Caco-2 (cell line): Measurements from ENCODE around the gene BLOC1S2. TPM values are rescaled to one million over a fixed set of nuclear protein-coding genes. Genes with fewer than 3 reads are reported as not detected.

Experiments
- BruUV-seq: library from RNA; stranded (reverse); fragments of 400-500 nt; replicated peaks from 2 replicates; lab custom pipeline; 2021; lab: Mats Ljungman, UMichigan
- CTCF ChIA-PET: fragments of 300-600 bp; sonication (Branson Sonifier 250); formaldehyde crosslinking; loops from one replicate; lab custom pipeline; 2022; ENCODE audit warnings: antibody characterized with exemption; lab: Charles Lee
- POLR2A ChIA-PET: fragments of 300-600 bp; sonication (Branson Sonifier 250); formaldehyde crosslinking; loops from one replicate; lab custom pipeline; 2022; ENCODE audit warnings: antibody characterized with exemption; lab: Charles Lee
- DNase-seq, 2 experiments: peaks; one replicate each; pipeline versions ENCODE4 v3.0.0 to v3.0.0-alpha.2; 2020 to 2022
- H3K27me3 ChIP-seq: replicated peaks from 2 replicates; pipeline ENCODE4 v1.6.0; 2011; ENCODE audit warnings: low read length; ENCODE audit not compliant: control insufficient read depth, insufficient read depth
- H3K36me3 ChIP-seq: 2 replicates; pipeline ENCODE4 v1.5.1; 2011; ENCODE audit warnings: low read length; ENCODE audit not compliant: control insufficient read depth, insufficient read depth
- H3K4me1 ChIP-seq: fragments of 250-450 bp; sonication (Bioruptor Pico); 2 replicates; pipeline ENCODE4 v1.5.1; 2020; ENCODE audit warnings: mild to moderate bottlenecking
- H3K4me3 ChIP-seq: 2 replicates; pipeline ENCODE4 v1.5.1; 2011; ENCODE audit warnings: low read depth, mild to moderate bottlenecking, control low read depth, low read length
- H3K9me3 ChIP-seq: fragments of 250-450 bp; sonication (Bioruptor Pico); 2 replicates; pipeline ENCODE4 v1.5.1; 2020; ENCODE audit warnings: mild to moderate bottlenecking, moderate library complexity
- H3K27ac Mint-ChIP-seq: one replicate; pipeline ENCODE4 v1.8.0; 2022; ENCODE audit warnings: mixed read lengths; ENCODE audit not compliant: unreplicated experiment
- H3K27me3 Mint-ChIP-seq: one replicate; pipeline ENCODE4 v1.8.0; 2022; ENCODE audit warnings: mixed read lengths; ENCODE audit not compliant: insufficient read depth, unreplicated experiment
- H3K36me3 Mint-ChIP-seq: one replicate; pipeline ENCODE4 v1.8.0; 2022; ENCODE audit warnings: mild to moderate bottlenecking, mixed read lengths; ENCODE audit not compliant: insufficient read depth, unreplicated experiment
- H3K4me1 Mint-ChIP-seq: one replicate; pipeline ENCODE4 v1.8.0; 2022; ENCODE audit warnings: low read depth, mixed read lengths; ENCODE audit not compliant: unreplicated experiment
- H3K4me3 Mint-ChIP-seq: one replicate; pipeline ENCODE4 v1.8.0; 2022; ENCODE audit warnings: mild to moderate bottlenecking, moderate library complexity, mixed read lengths; ENCODE audit not compliant: unreplicated experiment
- H3K9me3 Mint-ChIP-seq: one replicate; pipeline ENCODE4 v1.8.0; 2022; ENCODE audit warnings: mixed read lengths; ENCODE audit not compliant: unreplicated experiment
- CTCF ChIP-seq, 2 experiments: fragments of 200-600 bp in 1 of 2; IDR thresholded peaks; 1 replicate in 1 of 2; 2 replicates in 1 of 2; pipeline versions ENCODE4 v1.5.1 to v1.8.0; 2011 to 2022; ENCODE audit warnings: antibody characterized with exemption in 1 of 2, control low read depth in 1 of 2, inconsistent platforms in 1 of 2, low read depth in 1 of 2, low read length in 1 of 2, mild to moderate bottlenecking in 1 of 2, moderate library complexity in 1 of 2; ENCODE audit not compliant: insufficient read depth in 1 of 2, severe bottlenecking in 1 of 2, unreplicated experiment in 1 of 2
- intact Hi-C: fragments of 100-400 bp; cut with micrococcal nuclease; formaldehyde crosslinking; loops from one replicate; pipeline ENCODE4 v1.10.0; 2022; ENCODE audit not compliant: unreplicated experiment
- total RNA-seq: library from RNA; stranded (reverse); gene quantifications from 2 replicates; pipeline ENCODE4 v1.2.3, GENCODE V29; 2022

BLOC1S2 gene
- total RNA-seq, 1 experiment from 2014 or later, result 51.9 TPM

- no peak for TF ChIP-seq CTCF (IDR thresholded peaks at IDR 0.05; ENCODE audit: insufficient read depth in 1 of 2, low read depth in 1 of 2, low read length in 1 of 2, severe bottlenecking in 1 of 2, unreplicated experiment in 1 of 2)
- no peak overlapping the region for H3K27ac Mint-ChIP-seq
- H3K9me3 Mint-ChIP-seq, result no peaks in the 10 kb centered on the region
- Histone ChIP-seq H3K27me3 (no peaks in the 10 kb centered on the region), H3K4me1 (no peaks in the 10 kb centered on the region), H3K9me3 (no peaks in the 10 kb centered on the region), H3K36me3 (no peaks in the 10 kb centered on the region), H3K4me3 (no peak overlapping the region)
- no peak overlapping the region for H3K4me3 Mint-ChIP-seq
- H3K36me3 Mint-ChIP-seq, result no peaks in the 10 kb centered on the region
- ChIA-PET POLR2A (no interaction called here), CTCF (interaction anchor here (1.3 kb wide), 1 partner anchor 35 kb away, joined by 3 read pairs; no protein-coding TSS in a partner anchor)
- DNase-seq, result peak in 1 of 2 experiments; percentile 64
- H3K4me1 Mint-ChIP-seq, result no peaks in the 10 kb centered on the region
- peaks cover 15% of the 10 kb centered on the region for H3K27me3 Mint-ChIP-seq
- intact Hi-C loops, result no loop called here
- BruUV-seq, result no TSS peak
Observed at GRCh38 chr10:100325158-100325557, 38.7 kb upstream of the BLOC1S2 start.

- H3K4me3 Mint-ChIP-seq, result no peak overlapping the region
- no peaks in the 10 kb centered on the region for H3K4me1 ChIP-seq
- H3K36me3 ChIP-seq, result no peaks in the 10 kb centered on the region
- H3K27me3 ChIP-seq, result no peaks in the 10 kb centered on the region
- BruUV-seq, result no TSS peak
- H3K9me3 ChIP-seq, result no peaks in the 10 kb centered on the region
- no peak for TF ChIP-seq CTCF (IDR thresholded peaks at IDR 0.05; ENCODE audit: insufficient read depth in 1 of 2, low read depth in 1 of 2, low read length in 1 of 2, severe bottlenecking in 1 of 2, unreplicated experiment in 1 of 2)
- H3K27ac Mint-ChIP-seq, result no peak overlapping the region
- ChIA-PET POLR2A (no interaction called here), CTCF (no interaction called here)
- DNase-seq, result no peak
- H3K4me1 Mint-ChIP-seq, result no peaks in the 10 kb centered on the region
- H3K4me3 ChIP-seq, result no peak overlapping the region
- H3K27me3 Mint-ChIP-seq, result peaks cover 20% of the 10 kb centered on the region
- no peaks in the 10 kb centered on the region for H3K9me3 Mint-ChIP-seq
- H3K36me3 Mint-ChIP-seq, result no peaks in the 10 kb centered on the region
- intact Hi-C loops, result no loop called here
Observed at GRCh38 chr10:100319707-100320402, 33.4 kb upstream of the BLOC1S2 start.

DNA sequence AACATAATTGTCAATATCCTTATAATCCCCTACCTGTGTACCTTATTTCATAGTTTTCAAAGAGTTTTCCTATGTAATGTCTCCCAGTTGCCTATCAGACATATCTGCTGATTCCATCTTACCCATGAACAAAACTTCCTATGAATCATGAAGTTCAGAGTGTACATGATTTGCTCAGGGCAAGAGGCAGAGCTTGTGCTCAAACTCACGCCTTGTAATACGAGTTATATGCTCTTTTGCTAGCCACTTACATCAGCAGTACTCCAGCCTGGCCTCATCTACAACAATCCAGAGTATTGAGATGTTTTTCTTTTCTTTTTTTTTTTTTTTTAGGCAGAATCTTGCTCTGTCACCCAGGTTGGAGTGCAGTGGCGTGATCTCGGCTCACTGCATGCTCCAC lies 31.7 kb upstream of the BLOC1S2 start:
- Mint-ChIP-seq H3K4me1 (no peaks in the 10 kb centered on the region), H3K27me3 (peaks cover 20% of the 10 kb centered on the region), H3K9me3 (no peaks in the 10 kb centered on the region), H3K36me3 (no peaks in the 10 kb centered on the region), H3K4me3 (no peak overlapping the region), H3K27ac (no peak overlapping the region)
- no peak for TF ChIP-seq CTCF (IDR thresholded peaks at IDR 0.05; ENCODE audit: insufficient read depth in 1 of 2, low read depth in 1 of 2, low read length in 1 of 2, severe bottlenecking in 1 of 2, unreplicated experiment in 1 of 2)
- no peaks in the 10 kb centered on the region for H3K36me3 ChIP-seq
- H3K27me3 ChIP-seq, result no peaks in the 10 kb centered on the region
- no TSS peak for BruUV-seq
- POLR2A ChIA-PET, result no interaction called here
- no peak for DNase-seq
- no peaks in the 10 kb centered on the region for H3K9me3 ChIP-seq
- intact Hi-C loops, result no loop called here
- no peaks in the 10 kb centered on the region for H3K4me1 ChIP-seq
- CTCF ChIA-PET, result no interaction called here
- H3K4me3 ChIP-seq, result no peak overlapping the region
